Endothelial cell of umbilical vein (primary cell): ENCODE data around the gene RBM26. TPM values are rescaled to one million over a fixed set of nuclear protein-coding genes. Genes with fewer than 3 reads are reported as not detected.

Experiments used
- BruUV-seq: library from RNA; stranded (reverse); fragments of 400-500 nt; replicated peaks from 2 replicates; lab custom pipeline; 2021; lab: Mats Ljungman, UMichigan
- CTCF ChIA-PET: fragments of 300-600, 350-600 bp; sonication (Branson Sonifier 250); formaldehyde crosslinking; loops from one replicate; lab custom pipeline; 2021; ENCODE audit warnings: antibody characterized with exemption, inconsistent platforms; lab: Charles Lee
- POLR2A ChIA-PET: fragments of 300-600, 350-600 bp; sonication (Branson Sonifier 250); formaldehyde crosslinking; loops from one replicate; lab custom pipeline; 2021; ENCODE audit warnings: antibody characterized with exemption, inconsistent platforms; lab: Charles Lee
- DNase-seq: peaks from one replicate; pipeline ENCODE4 v3.0.0-alpha.2; 2011; ENCODE audit warnings: low read depth, low spot score
- FAIRE-seq: peaks from 2 replicates; lab custom pipeline; 2011; peaks lifted over from hg19 to GRCh38; lab: Jason Lieb, UNC
- H2AFZ ChIP-seq: 2 replicates; pipeline ENCODE4 v1.6.0; 2012; ENCODE audit warnings: low read depth, low read length, control low read depth, inconsistent platforms
- H3K27ac ChIP-seq: 2 replicates; pipeline ENCODE4 v1.5.1; 2011; ENCODE audit warnings: low read depth, mild to moderate bottlenecking, control low read depth, low read length, moderate library complexity; ENCODE audit not compliant: insufficient read depth
- H3K27me3 ChIP-seq, 2 experiments: 2 replicates each; pipeline versions ENCODE4 v1.6.0 to v1.6.1; 2011; ENCODE audit warnings: low read length in 2 of 2, mixed read lengths in 1 of 2; ENCODE audit not compliant: control insufficient read depth in 2 of 2, insufficient read depth in 2 of 2
- H3K36me3 ChIP-seq, 2 experiments: 2 replicates in 1 of 2; 3 replicates in 1 of 2; pipeline ENCODE4 v1.5.1; 2011; ENCODE audit warnings: low read length in 2 of 2, mild to moderate bottlenecking in 1 of 2, moderate library complexity in 1 of 2; ENCODE audit not compliant: control insufficient read depth in 2 of 2, insufficient read depth in 2 of 2; ENCODE audit errors: extremely low read depth in 1 of 2
- H3K4me1 ChIP-seq: 3 replicates; pipeline ENCODE4 v1.5.1; 2011; ENCODE audit warnings: mild to moderate bottlenecking, low read length; ENCODE audit not compliant: control insufficient read depth, insufficient read depth; ENCODE audit errors: extremely low read depth
- H3K4me2 ChIP-seq: 2 replicates; pipeline ENCODE4 v1.6.1; 2011; ENCODE audit warnings: low read length, control low read depth, mixed read lengths; ENCODE audit not compliant: insufficient read depth
- H3K4me3 ChIP-seq, 3 experiments: fragments of 200-600 bp in 1 of 3; sonication (generic), shearing (Covaris generic) in 1 of 3; replicated peaks in 1 of 3; 2 replicates each; pipeline ENCODE4 v1.5.1; 2011 to 2016; ENCODE audit warnings: control low read depth in 3 of 3, low read length in 3 of 3, mild to moderate bottlenecking in 2 of 3, inconsistent platforms in 1 of 3, low read depth in 1 of 3, moderate library complexity in 1 of 3; ENCODE audit not compliant: insufficient read depth in 1 of 3
- H3K79me2 ChIP-seq: 2 replicates; pipeline ENCODE4 v1.6.0; 2012; ENCODE audit warnings: low read length, inconsistent platforms; ENCODE audit not compliant: control insufficient read depth, insufficient read depth
- H3K9ac ChIP-seq: replicated peaks from 2 replicates; pipeline ENCODE3; 2011; ENCODE audit warnings: low read length, control low read depth; ENCODE audit not compliant: insufficient read depth; ENCODE audit errors: extremely low read depth
- H3K9me1 ChIP-seq: replicated peaks from 3 replicates; pipeline ENCODE4 v1.6.0; 2011; ENCODE audit warnings: mild to moderate bottlenecking, low read length; ENCODE audit not compliant: control insufficient read depth, insufficient read depth; ENCODE audit errors: extremely low read depth
- H3K9me3 ChIP-seq: replicated peaks from 2 replicates; pipeline ENCODE4 v1.5.1; 2012; ENCODE audit warnings: low read length, inconsistent platforms; ENCODE audit not compliant: control insufficient read depth, insufficient read depth
- H4K20me1 ChIP-seq: replicated peaks from 2 replicates; pipeline ENCODE3; 2011; ENCODE audit warnings: mild to moderate bottlenecking, low read length; ENCODE audit not compliant: control insufficient read depth, insufficient read depth; ENCODE audit errors: extremely low read depth
- EZH2 ChIP-seq: IDR thresholded peaks from 2 replicates; pipeline ENCODE4 v1.6.1; 2012; ENCODE audit warnings: borderline replicate concordance, low read depth, mild to moderate bottlenecking, moderate library complexity, low read length, inconsistent platforms; ENCODE audit not compliant: severe bottlenecking
- FOS ChIP-seq: IDR thresholded peaks from 2 replicates; pipeline ENCODE4 v1.6.1; 2011; ENCODE audit warnings: mild to moderate bottlenecking, low read length, moderate library complexity, borderline replicate concordance; ENCODE audit not compliant: insufficient read depth
- GATA2 ChIP-seq: IDR thresholded peaks from 2 replicates; pipeline ENCODE4 v1.7.0; 2011; ENCODE audit warnings: low read depth, mild to moderate bottlenecking, moderate library complexity, mixed read lengths, low read length; ENCODE audit not compliant: insufficient read length, insufficient read depth
- JUN ChIP-seq: IDR thresholded peaks from 2 replicates; pipeline ENCODE4 v1.6.1; 2011; ENCODE audit warnings: borderline replicate concordance, low read depth; ENCODE audit not compliant: insufficient read length, insufficient read depth
- MYC ChIP-seq: IDR thresholded peaks from one replicate; pipeline ENCODE4 v1.6.1; 2011; ENCODE audit warnings: mild to moderate bottlenecking, low read depth, low read length
- POLR2A ChIP-seq: IDR thresholded peaks from 2 replicates; pipeline ENCODE4 v1.6.1; 2012; ENCODE audit warnings: low read depth, mild to moderate bottlenecking, control low read depth, low read length
- dilution Hi-C: fragments of 300-500 bp; cut with MboI; formaldehyde crosslinking; loops from one replicate; pipeline ENCODE4 v1.15.0; 2019; ENCODE audit warnings: low sequenced_read_pairs; ENCODE audit not compliant: extremely low pct_ligation_motif_present
- intact Hi-C: fragments of 100-400 bp; cut with micrococcal nuclease; formaldehyde crosslinking; loops from one replicate; pipeline ENCODE4 v1.10.0; 2022
- polyA plus RNA-seq, 4 experiments: library from polyadenylated mRNA; depleted of rRNA in 3 of 4; stranded (reverse) in 3 of 4; unstranded in 1 of 4; fragments of >200 nt; gene quantifications; 2 replicates each; pipeline versions ENCODE4 v1.2.1 to v1.2.3, GENCODE V29; 2011 to 2012; ENCODE audit warnings: missing spikeins in 1 of 4
- small RNA-seq: library from RNA; depleted of rRNA; stranded (forward); fragments of <200 nt; gene quantifications from one replicate; pipeline ENCODE3, GENCODE V24; 2012; ENCODE audit warnings: low replicate concordance, low read depth; ENCODE audit not compliant: insufficient read depth, insufficient read length
- total RNA-seq: library from RNA; stranded (reverse); gene quantifications from 2 replicates; pipeline ENCODE4 v1.2.3, GENCODE V29; 2021
- TF ChIP-seq, protein P1 (sequence below): IDR thresholded peaks from 2 replicates; pipeline ENCODE4 v1.6.1; 2011; ENCODE audit not compliant: insufficient read depth, insufficient read length
- TF ChIP-seq, protein P2 (sequence below), 2 donors: IDR thresholded peaks; 1 replicate in 1 of 2; 2 replicates in 1 of 2; pipeline ENCODE4 v1.5.1; 2011; ENCODE audit warnings: low read length in 2 of 2, mild to moderate bottlenecking in 2 of 2, moderate library complexity in 2 of 2, control low read depth in 1 of 2, inconsistent platforms in 1 of 2, low read depth in 1 of 2; ENCODE audit not compliant: insufficient read depth in 1 of 2; ENCODE audit errors: extremely low read depth in 1 of 2

The RBM26 gene
- total and polyA plus RNA-seq, 2 donors (not counting 3 experiments of a cell fraction or from before 2014, with no cell fraction given): 14.8 to 54.3 TPM

GRCh38 chr13:79270859-79271258, 135.2 kb downstream of the RBM26 start:
- Histone ChIP-seq H3K4me3 (no peak overlapping the region), H3K79me2 (no peaks in the 10 kb centered on the region), H2AFZ (no peak overlapping the region), H3K4me1 (no peaks in the 10 kb centered on the region), H3K27ac (no peak overlapping the region), H3K9me1 (no peaks in the 10 kb centered on the region), H3K9me3 (no peaks in the 10 kb centered on the region), H3K36me3 (no peaks in the 10 kb centered on the region), H4K20me1 (no peaks in the 10 kb centered on the region), H3K4me2 (no peak overlapping the region), H3K27me3 (peaks cover 1 to 4% of the 10 kb centered on the region in 2 experiments), H3K9ac (no peak overlapping the region)
- no TSS peak for BruUV-seq
- CTCF ChIA-PET: interaction anchor here (1.6 kb wide), 1 partner anchor 13 kb away, joined by 4 read pairs; no protein-coding TSS in a partner anchor
- POLR2A ChIA-PET: no interaction called here
- no peak for DNase-seq
- intact Hi-C loops: no loop called here
- FAIRE-seq: no peak
- TF ChIP-seq, protein P1, sequence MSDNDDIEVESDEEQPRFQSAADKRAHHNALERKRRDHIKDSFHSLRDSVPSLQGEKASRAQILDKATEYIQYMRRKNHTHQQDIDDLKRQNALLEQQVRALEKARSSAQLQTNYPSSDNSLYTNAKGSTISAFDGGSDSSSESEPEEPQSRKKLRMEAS: no peak
- TF ChIP-seq, protein P2, sequence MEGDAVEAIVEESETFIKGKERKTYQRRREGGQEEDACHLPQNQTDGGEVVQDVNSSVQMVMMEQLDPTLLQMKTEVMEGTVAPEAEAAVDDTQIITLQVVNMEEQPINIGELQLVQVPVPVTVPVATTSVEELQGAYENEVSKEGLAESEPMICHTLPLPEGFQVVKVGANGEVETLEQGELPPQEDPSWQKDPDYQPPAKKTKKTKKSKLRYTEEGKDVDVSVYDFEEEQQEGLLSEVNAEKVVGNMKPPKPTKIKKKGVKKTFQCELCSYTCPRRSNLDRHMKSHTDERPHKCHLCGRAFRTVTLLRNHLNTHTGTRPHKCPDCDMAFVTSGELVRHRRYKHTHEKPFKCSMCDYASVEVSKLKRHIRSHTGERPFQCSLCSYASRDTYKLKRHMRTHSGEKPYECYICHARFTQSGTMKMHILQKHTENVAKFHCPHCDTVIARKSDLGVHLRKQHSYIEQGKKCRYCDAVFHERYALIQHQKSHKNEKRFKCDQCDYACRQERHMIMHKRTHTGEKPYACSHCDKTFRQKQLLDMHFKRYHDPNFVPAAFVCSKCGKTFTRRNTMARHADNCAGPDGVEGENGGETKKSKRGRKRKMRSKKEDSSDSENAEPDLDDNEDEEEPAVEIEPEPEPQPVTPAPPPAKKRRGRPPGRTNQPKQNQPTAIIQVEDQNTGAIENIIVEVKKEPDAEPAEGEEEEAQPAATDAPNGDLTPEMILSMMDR (IDR thresholded peaks at IDR 0.05; ENCODE audit: extremely low read depth in 1 of 2, insufficient read depth in 1 of 2, low read depth in 1 of 2, low read length in 2 of 2): no peak
- TF ChIP-seq POLR2A (no peak), GATA2 (no peak), FOS (no peak), EZH2 (no peak), JUN (no peak), MYC (no peak)
- dilution Hi-C loops: no loop called here

Small RNA genes within 50 kb of the gene (small RNA-seq; reads per million reads assigned to genes)
- gene RNA5SP33: not detected

Other genes starting within 250 kb of the RBM26 start
- gene NDFIP2, start 74.9 kb upstream of the RBM26 start, total RNA-seq: 18.5 and 21.8 TPM in 2 replicates
- gene NDFIP2, start 74.9 kb upstream of the RBM26 start, polyA plus RNA-seq: 7.9 and 8.8 TPM in 2 replicates